ENCODE data around the gene B4GAT1. TPM values are rescaled to one million over a fixed set of nuclear protein-coding genes. Genes with fewer than 3 reads are reported as not detected.

B4GAT1 gene
- total and polyA plus RNA-seq, 9 of the 15 experiments (the other 6 are each of a cell fraction or from before 2014, with no cell fraction given), result 0.86 to 9.5 (median 3.8) TPM

- TF ChIP-seq SMAD1 (IDR thresholded peaks at IDR 0.05; ENCODE audit: low read depth, low read length, partially characterized antibody) (peak; percentile 14), SMAD3 (CRISPR knock-in tag; conservative IDR thresholded peaks at IDR 0.05) (no peak), CBX5 (IDR thresholded peaks at IDR 0.05; ENCODE audit: borderline replicate concordance, low read depth) (0 out of 2 replicates have a peak, but pooled peaks have one; percentile 10), ETV6 (IDR thresholded peaks at IDR 0.05; ENCODE audit: borderline replicate concordance in 1 of 2, low read depth in 2 of 2, low read length in 1 of 2) (no peak), ETV6 (CRISPR knock-in tag; IDR thresholded peaks at IDR 0.05; ENCODE audit: borderline replicate concordance) (no peak), CHD2 (IDR thresholded peaks at IDR 0.05; ENCODE audit: low read depth, low read length) (peak; percentile 17; the same call in 1 of the 2 replicates), EP400 (IDR thresholded peaks at IDR 0.05) (peak; percentile 45; the same call in 1 of the 2 replicates), PHF21A (IDR thresholded peaks at IDR 0.05; ENCODE audit: borderline replicate concordance, low read depth) (no peak), GATAD2A (IDR thresholded peaks at IDR 0.05) (0 out of 2 replicates have a peak, but pooled peaks have one; percentile 27), FOXM1 (IDR thresholded peaks at IDR 0.05; ENCODE audit: low read depth) (0 out of 2 replicates have a peak, but pooled peaks have one; percentile 14), FOXM1 (CRISPR knock-in tag; IDR thresholded peaks at IDR 0.05; ENCODE audit: low read depth) (no peak), L3MBTL2 (IDR thresholded peaks at IDR 0.05) (peak; percentile 55; the same call in 1 of the 2 replicates), TCF7 (IDR thresholded peaks at IDR 0.05; ENCODE audit: borderline replicate concordance) (no peak), ARID1B (IDR thresholded peaks at IDR 0.05) (peak; percentile 17; the same call in 1 of the 2 replicates), CREB3L1 (IDR thresholded peaks at IDR 0.05; ENCODE audit: borderline replicate concordance, low read depth) (no peak; the same call in 1 of the 2 replicates), RFX1 (IDR thresholded peaks at IDR 0.05) (no peak), ZBTB1 (CRISPR knock-in tag; IDR thresholded peaks at IDR 0.05; ENCODE audit: borderline replicate concordance, low read depth) (peak; percentile 63), ZNF561 (CRISPR knock-in tag; conservative IDR thresholded peaks at IDR 0.05) (no peak), NR3C1 (CRISPR knock-in tag; IDR thresholded peaks at IDR 0.05) (no peak), HLTF (IDR thresholded peaks at IDR 0.05) (0 out of 2 replicates have a peak, but pooled peaks have one; percentile 10), ETV1 (tag; conservative IDR thresholded peaks at IDR 0.05; ENCODE audit: low read depth) (no peak), RCOR1 (IDR thresholded peaks at IDR 0.05; ENCODE audit: borderline replicate concordance in 1 of 2, low read depth in 2 of 2, low read length in 2 of 2) (peak in 1 of 2 experiments; percentile 11; a peak in 1 of 4 replicates), PRPF4 (IDR thresholded peaks at IDR 0.05; ENCODE audit: insufficient read depth, low read depth, low read length, poor library complexity, severe bottlenecking) (no peak), ZNF445 (CRISPR knock-in tag; IDR thresholded peaks at IDR 0.05; ENCODE audit: low read depth) (no peak), NR2C2 (CRISPR knock-in tag; IDR thresholded peaks at IDR 0.05) (0 out of 2 replicates have a peak, but pooled peaks have one; percentile 8), NR2C2 (tag; IDR thresholded peaks at IDR 0.05) (0 out of 2 replicates have a peak, but pooled peaks have one; percentile 58), PATZ1 (CRISPR knock-in tag; IDR thresholded peaks at IDR 0.05; ENCODE audit: borderline replicate concordance) (no peak)
Measured at GRCh38 chr11:66371627-66372415, 24.4 kb upstream of the B4GAT1 start, which contains the start of gene SLC29A2 (continued).
